Fibroblast of skin of right biceps (primary cell): ENCODE data around the gene MAGI2.
A peak's percentile ranks its signal among the peaks of the same experiment; 100 is the strongest.

Source experiments
- DNase-seq: peaks from one replicate; pipeline ENCODE4 v3.0.0-alpha.2; 2013

The MAGI2 gene

GRCh38 chr7:78703391-78703790 is 750.1 kb downstream of the MAGI2 start:
- DNase-seq, result peak; percentile 64

- peak; percentile 99 for DNase-seq
Measured at GRCh38 chr7:78702770-78703169, 750.7 kb downstream of the MAGI2 start.

DNA sequence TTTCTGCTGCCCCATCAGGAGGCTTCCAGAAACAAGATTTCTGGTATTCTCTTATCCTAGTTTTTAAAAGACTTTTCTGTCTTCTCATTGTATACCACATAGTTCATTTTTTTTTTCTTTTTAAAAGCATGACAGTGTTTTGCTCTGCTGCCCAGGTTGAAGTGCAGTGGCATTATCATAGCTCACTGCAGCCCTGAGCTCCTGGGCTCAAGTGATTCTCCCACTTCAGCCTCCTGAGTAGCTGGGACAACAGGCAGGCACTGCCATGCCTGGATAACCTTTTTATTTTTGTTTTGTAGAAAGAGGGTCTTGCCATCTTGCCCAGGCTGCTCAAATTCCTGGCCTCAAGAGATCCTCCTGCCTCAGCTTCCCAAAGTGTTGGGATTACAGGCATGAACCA is 757.6 kb downstream of the MAGI2 start:
- DNase-seq, result no peak

- DNase-seq, result no peak
Measured at GRCh38 chr7:78691584-78691983, 761.9 kb downstream of the MAGI2 start.

DNA sequence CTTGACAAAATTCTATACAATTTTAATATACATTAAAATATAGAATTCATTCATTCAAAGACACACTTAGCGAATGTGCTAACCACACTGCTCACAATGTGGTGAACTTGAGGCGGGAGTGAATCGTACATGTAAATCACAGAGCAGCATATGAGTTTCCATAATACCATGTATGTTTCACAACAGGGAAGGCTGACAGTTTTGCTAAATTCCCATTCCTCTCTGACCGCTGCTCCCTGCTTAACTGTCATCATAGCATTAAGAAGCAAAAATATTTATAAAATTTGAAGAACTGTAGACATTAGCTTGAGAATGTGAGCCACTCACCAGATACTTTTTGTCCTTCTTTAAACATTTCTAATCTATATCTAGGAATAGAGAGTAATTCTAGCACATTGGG is 763.3 kb downstream of the MAGI2 start:
- peak; percentile 56 for DNase-seq

GRCh38 chr7:78688376-78688775 is 765.1 kb downstream of the MAGI2 start:
- no peak for DNase-seq

DNA sequence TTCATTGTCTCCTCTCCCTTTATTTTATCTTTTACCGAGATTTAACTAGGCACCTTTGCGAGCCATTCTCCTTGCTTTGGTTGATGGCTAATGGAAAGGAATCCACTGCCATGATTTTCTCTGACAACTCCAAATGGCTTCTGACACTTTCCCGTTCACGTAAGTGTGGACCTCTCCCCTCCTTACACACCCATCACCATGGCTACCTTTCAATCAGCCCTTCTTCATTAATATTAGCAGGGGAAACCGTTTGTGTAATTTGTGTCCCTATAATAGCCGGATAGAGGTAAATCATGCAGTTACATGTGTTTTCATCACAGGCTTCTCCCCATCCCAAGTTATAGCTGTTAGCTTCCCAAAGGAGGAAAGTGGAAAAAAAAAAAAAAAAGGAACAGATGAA is 767.3 kb downstream of the MAGI2 start:
- no peak for DNase-seq

GRCh38 chr7:78684201-78684600 is 769.3 kb downstream of the MAGI2 start:
- no peak for DNase-seq

DNA sequence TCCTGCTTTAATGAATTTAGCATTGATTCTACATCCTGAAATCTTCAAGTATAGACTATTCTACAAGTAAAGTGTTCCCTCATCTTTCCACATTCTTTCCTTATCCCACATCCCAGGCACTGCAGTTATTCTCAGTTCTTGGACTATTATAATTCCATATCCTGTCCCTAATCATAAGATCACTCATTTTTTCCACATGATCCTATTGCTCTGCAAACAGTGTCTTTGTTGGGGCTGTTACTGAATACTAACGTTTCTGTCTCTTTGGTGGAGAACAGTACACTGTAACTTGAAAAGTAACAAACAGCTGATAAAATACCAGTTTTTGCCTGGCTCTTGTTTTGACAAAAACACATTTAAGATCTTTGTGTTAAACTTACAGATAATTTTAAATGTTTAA is 769.9 kb downstream of the MAGI2 start:
- DNase-seq, result no peak

- no peak for DNase-seq
Measured at GRCh38 chr7:78679112-78679876, 774.2 kb downstream of the MAGI2 start.

DNA sequence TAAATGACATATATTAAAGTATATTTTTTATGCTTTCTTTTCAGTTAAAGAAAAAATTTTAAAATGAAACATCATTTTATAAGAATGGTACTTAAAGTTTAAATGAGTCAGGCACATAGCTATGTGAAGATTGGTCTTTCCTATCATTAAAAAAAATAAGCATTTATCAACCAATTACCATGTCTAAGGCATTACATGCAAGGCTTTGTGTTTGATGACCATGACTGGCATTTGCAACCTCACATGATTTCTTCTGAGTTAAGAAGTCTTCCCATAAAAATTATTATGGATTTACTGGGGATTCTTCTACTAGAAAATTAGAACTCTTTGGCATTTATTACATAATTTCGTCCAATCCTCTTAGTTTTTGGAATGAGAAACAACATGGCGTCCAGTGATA is 776.1 kb downstream of the MAGI2 start:
- peak; percentile 65 for DNase-seq

- DNase-seq, result no peak
Measured at GRCh38 chr7:78675511-78675910, 778.0 kb downstream of the MAGI2 start.

DNA sequence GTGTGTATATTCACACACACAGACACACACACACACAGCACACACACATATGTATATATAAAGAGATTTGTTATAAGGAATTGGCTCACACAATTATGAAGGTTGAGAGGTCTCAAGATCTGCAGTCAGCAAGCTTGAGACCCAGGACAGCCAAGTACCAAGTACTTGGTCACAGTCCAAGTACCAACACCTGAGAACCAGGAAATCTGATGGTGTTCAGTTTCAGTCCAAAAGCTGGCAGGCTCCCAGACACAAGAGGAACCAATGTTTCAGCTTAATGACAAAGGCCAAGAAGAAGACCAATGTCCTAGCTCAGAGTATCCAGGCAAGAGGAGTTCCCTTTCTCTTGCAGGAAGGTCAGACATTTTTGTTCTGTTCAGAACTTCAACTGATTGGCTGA is 780.2 kb downstream of the MAGI2 start:
- no peak for DNase-seq

- no peak for DNase-seq
Measured at GRCh38 chr7:78662939-78663338, 790.5 kb downstream of the MAGI2 start.

DNA sequence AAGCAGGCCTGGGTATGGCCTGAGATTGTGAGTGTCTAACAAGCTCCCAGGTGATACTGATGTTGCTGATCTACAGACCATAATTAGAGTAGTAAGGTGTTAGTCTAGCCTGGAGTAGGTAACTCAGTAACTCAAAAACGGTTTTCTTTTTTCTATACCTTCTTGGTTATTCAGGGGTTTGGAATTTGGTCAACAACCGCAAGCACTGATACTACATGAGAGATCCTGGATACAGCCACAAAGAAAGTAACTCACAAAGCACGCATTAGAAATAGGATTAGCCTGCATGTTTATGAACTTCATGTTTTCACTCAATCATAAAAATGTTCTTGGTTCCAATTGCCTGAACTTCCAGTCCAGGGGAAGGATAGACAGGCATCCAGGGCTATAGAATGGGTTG is 803.5 kb downstream of the MAGI2 start:
- no peak for DNase-seq

GRCh38 chr7:78649236-78649635 is 804.2 kb downstream of the MAGI2 start:
- DNase-seq, result no peak

DNA sequence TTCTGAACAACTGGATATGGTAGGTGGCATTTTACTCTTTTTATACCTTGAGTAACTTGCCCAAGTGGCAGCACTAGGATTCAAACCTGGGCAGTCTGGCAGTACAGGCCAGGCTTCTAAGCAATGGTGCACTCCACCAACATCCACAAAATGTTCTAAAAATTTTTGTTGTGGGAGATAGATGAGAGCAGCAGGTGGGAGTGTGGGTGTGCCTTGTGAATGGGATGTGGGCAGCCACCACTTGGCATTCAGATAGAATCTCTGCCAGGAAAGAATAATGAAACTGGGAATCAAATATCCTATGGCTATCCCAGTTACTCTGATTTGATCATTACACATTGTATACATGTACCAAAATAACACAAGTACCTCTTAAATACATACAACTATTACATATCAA is 810.7 kb downstream of the MAGI2 start:
- no peak for DNase-seq

DNA sequence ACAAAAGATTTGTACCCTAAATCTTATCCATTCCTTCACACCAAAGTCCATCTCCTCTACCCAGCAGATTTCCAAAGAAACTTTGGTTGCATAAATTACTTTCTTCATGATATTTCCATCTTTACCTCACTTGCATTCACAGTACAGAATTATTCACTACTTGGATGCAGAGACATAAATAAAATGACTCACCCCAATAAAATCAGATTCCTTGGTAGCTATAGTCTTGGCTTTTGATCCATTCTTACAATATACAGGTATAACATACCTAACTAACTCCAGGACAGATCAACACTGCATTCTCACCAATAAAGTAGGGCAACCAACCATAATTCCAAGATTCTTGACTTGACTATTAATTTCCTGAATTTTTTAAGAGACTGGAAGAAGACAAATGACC is 815.1 kb downstream of the MAGI2 start:
- DNase-seq, result no peak

DNA sequence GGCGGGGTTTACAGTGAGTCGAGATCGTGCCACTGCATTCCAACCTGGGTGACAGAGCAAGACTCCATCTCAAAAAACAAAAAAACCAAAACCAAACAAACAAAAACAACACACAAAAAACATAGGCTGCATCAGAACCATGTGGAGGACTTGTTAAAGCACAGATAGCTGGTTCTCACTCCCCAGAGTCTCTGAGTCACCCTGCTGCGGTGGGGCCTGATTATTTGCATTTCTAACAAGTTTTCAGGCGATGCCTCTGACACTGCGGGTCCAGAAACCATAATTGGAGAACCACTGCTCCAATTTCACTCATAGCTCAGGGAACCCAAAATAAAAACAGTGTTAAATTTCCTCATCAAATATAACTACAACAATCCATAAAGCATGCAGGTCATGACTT is 816.7 kb downstream of the MAGI2 start:
- no peak for DNase-seq

DNA sequence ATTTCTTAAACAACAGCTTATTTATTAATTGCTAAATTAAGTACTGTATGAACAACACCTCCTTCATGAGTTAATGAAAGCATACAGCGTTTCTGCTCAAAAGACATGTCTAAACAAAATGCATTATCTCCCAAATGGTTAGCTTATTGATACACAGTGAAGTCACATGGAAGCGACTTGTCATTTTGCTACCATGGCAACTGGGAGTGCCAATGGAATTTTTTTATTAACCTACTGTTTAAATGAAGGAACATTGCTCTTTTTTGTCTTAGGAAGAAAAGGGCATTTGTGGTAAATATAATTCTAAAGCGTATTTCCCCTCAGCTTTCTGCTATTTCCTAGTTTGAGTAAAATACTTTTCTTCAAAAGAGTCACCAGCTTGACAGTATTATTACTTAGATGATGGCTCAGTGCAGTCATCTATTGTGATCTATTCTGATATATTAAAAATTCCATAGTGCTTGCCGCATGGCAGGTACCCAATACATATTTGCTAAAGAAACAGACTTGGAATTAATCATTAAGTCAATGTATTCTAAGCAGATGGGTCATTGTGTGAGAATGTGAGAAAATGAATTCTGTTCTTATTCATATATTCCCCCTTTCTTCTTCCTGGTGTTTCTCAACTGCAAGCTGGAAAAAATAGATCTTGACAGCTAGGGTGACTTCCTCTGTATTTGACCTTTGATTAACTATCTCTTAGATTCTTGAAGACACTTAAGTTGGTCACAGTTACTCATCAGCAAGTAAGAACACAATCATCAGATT is 818.3 kb downstream of the MAGI2 start:
- peak; percentile 37 for DNase-seq

GRCh38 chr7:78634093-78634492 is 819.4 kb downstream of the MAGI2 start:
- no peak for DNase-seq

GRCh38 chr7:78620920-78621319 is 832.5 kb downstream of the MAGI2 start:
- peak; percentile 26 for DNase-seq

- DNase-seq, result no peak
Measured at GRCh38 chr7:78616539-78616938, 836.9 kb downstream of the MAGI2 start.

DNA sequence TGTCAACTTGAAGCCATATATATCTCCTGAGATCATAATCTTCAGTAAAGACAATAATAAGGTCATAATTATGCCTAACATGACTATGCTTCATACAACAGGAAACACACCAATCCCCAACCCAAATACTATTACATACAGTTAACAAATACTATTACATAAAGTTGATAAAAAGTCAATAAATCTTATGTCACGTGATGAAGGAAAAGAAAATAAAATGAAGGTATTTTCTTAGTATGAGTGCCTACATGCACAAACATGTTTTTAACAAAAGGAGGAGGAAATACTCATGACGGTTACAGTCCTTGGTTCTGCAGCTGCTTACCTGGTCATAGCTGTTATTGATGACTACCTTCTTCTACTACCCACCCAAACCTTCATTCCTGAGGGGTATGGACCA is 844.2 kb downstream of the MAGI2 start:
- DNase-seq, result no peak

DNA sequence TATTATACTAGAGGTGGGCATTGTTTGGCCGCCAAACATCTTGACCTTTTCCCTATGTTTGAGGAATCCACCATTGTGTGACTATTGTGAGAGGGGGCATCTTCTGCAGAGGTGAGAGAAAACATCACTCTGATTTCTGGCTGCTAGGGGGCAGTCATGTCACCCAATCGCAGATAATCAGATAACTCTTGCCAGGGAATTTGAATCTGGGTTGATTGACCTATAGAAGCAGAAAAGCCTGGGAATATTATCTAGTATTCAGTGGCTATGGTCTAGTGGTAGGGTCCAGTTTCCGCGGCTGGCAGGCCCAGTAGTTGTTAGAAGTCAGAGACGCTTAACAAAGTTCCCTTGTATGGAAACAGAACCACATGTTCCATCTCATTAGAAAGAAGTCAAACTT is 846.4 kb downstream of the MAGI2 start:
- DNase-seq, result peak; percentile 3
